Tibial nerve (tissue), 4 donors: Measurements from ENCODE around the gene PHETA2.

ENCODE experiments used
- EP300 ChIP-seq, 2 donors: sonication (generic); formaldehyde crosslinking; IDR thresholded peaks; one replicate each; pipeline ENCODE4 v1.6.1; 2017; ENCODE audit warnings: antibody characterized with exemption in 2 of 2, mild to moderate bottlenecking in 1 of 2
- POLR2A ChIP-seq, 2 donors: fragments of 450-650 bp; IDR thresholded peaks; one replicate each; pipeline ENCODE4 v1.6.1; 2017; ENCODE audit warnings: antibody characterized with exemption in 2 of 2, mild to moderate bottlenecking in 2 of 2, moderate library complexity in 2 of 2
- TF ChIP-seq, protein P1 (sequence below), 5 experiments: fragments of 200-600 bp in 3 of 5; fragments of 450-650 bp in 2 of 5; sonication (generic) in 3 of 5; IDR thresholded peaks; one replicate each; pipeline ENCODE4 v1.5.1; 2016 to 2019; ENCODE audit warnings: antibody characterized with exemption in 5 of 5, mild to moderate bottlenecking in 3 of 5, moderate library complexity in 2 of 5

DNA sequence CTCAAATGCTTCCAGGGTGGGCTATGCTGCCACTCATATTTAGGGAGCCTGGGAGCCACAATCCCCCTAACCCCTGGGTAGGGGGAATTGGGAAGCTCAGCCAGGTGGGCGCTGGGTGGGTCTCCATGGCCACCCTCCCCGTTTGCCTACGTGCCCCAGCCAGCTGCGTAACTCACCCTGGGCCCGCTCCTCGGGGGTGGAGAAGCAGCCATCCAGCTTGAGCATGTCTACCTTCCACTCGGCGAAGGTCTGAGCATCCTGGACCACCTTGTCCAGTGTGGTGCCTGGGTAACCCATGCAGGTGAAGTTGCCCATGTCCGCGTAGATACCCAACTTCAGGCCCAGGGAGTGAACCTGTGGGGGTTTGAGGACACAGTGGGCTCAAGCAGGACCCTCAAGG is 7.1 kb upstream of the PHETA2 start:
- TF ChIP-seq, protein P1, sequence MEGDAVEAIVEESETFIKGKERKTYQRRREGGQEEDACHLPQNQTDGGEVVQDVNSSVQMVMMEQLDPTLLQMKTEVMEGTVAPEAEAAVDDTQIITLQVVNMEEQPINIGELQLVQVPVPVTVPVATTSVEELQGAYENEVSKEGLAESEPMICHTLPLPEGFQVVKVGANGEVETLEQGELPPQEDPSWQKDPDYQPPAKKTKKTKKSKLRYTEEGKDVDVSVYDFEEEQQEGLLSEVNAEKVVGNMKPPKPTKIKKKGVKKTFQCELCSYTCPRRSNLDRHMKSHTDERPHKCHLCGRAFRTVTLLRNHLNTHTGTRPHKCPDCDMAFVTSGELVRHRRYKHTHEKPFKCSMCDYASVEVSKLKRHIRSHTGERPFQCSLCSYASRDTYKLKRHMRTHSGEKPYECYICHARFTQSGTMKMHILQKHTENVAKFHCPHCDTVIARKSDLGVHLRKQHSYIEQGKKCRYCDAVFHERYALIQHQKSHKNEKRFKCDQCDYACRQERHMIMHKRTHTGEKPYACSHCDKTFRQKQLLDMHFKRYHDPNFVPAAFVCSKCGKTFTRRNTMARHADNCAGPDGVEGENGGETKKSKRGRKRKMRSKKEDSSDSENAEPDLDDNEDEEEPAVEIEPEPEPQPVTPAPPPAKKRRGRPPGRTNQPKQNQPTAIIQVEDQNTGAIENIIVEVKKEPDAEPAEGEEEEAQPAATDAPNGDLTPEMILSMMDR (IDR thresholded peaks at IDR 0.05) = no peak
- TF ChIP-seq EP300 (IDR thresholded peaks at IDR 0.05) (no peak), POLR2A (IDR thresholded peaks at IDR 0.05) (no peak)
